Measurements from ENCODE around the gene ARL5C.
"Not testable (repeated sequence)": the region's sequence is repeated elsewhere in the genome, so short reads cannot be mapped to it uniquely, and the experiment has no call there.

ARL5C gene

DNA sequence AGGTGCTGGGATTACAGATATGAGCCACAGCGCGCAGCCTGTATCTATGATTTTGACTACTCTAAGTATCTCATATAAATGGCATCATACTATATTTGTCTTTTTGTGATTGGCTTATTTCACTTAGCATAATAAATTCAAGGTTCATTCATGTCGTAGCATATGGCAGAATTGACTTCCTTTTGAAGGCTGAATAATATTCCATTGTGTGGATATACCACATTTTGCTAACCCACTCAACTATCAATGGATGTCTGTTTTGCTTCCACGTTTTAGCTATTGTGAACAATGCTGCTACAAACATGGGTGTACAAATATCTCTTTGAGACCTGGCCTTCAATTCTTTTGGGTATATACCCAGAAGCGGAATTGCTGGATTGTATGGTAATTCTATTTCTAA is 24.7 kb downstream of the ARL5C start:
- no peak for DNase-seq (ENCODE audit: low spot score)

DNA sequence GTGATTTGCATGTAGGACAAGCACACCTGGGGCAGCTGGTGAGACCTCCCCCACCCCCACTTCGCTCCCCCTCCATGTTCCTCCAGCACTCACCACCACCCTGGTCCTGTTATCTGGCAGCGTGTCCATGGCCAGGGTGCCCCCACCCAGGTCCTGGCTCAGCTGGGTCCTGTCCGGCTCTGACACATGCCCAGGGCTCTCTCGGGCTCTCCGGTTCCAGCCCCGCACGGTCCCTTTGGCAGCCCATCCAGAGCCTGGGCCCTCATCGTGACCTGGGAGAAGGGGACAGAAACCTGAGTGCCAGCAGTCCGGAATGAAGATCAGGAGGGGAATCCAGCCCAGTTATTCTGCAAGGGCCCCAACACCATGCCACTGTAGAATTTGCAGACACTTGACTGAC is 26.4 kb downstream of the ARL5C start:
- DNase-seq (ENCODE audit: low spot score), result no peak

DNA sequence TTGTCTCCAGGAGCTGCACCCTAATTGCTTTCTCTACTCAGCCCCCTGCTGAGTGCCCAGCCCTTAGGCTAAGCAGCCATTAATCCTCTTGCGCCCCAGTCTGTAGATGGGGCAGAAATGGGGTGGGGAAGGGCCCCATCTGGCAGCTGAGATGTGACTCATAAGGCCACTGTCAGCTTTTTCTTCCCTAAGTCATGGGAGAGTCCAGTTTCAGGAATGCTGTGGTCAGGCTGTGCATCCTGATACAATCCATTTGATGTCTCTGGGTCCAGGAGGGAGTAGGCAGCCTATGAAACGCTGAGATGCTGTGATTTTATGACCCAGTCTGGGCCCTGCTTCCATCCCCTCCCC is 26.8 kb downstream of the ARL5C start:
- peak; percentile 73 for DNase-seq (ENCODE audit: low spot score)

DNA sequence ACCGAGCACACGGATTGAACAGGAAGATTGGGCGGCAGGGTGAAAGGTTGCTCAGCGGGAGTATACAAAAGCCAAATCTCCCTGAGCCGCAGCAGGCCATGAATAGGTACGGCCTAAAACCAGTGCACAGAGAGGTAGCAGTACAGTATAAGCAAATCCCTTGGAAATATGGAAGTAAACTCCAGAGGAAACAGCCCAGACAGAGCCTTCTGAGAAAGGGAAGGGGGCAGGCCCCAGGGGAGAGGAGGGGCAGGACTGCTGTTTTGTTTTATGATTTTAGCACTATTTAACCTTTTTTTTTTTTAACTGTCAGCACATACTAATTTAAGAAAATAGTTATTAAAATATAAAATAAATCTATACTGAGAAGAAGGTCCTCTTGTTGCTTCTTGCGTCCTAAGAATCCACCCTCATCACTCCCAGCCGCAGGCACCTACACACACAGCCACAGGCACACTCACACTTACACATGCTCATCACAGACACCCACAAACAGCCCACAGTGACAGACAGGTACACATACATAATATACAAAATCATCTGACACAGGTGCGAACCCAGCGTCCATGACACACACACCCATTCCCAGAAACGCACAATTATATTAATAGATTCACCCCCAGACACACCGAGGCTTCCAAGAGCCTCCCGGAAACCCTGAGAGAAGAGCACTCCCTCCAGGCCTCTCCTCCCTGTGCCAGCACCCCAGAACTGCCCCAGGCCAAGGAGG is 27.4 kb downstream of the ARL5C start:
- DNase-seq (ENCODE audit: low spot score), result no peak

DNA sequence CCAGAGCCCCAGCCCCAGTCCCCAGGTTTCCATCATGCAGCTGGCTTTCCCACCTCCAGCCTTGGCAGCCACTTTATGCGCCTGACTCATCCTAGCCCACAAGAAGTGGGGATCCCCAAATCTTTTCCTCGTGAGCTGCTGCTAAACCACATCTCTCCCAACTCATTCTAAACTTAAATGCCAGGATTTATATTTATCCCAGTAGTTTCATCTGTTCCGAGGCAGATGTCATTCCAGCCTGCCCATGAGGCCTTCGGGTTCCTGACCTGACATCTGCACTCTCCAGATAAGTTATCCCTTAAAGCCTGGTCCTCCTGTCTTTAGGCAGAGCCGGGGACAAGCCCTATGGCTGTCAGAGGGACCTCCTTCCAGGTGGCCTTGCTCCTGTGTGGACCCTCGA is 31.1 kb downstream of the ARL5C start:
- no peak for DNase-seq (ENCODE audit: low spot score)

DNA sequence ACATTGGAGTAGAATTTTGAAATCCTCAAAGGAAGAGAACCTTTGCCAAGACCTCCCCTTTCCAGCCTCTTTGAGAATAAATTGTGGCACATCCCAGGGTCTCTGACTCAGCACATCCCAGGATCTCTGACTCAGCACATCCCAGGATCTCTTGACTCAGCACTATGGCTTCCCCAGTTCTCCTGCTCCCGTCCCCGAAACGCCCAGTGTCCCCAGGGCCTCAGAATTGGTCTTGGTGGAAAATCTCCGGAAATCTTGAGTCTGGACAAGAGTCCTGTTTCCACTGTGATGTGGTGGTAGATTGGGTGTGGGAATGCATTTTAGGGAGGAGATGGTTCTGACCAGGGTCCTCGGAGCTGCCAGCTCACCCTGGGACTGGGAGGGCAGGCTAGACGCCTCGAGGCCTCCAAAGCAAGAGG is 33.8 kb downstream of the ARL5C start:
- peak; percentile 44 for DNase-seq (ENCODE audit: low spot score)

DNA sequence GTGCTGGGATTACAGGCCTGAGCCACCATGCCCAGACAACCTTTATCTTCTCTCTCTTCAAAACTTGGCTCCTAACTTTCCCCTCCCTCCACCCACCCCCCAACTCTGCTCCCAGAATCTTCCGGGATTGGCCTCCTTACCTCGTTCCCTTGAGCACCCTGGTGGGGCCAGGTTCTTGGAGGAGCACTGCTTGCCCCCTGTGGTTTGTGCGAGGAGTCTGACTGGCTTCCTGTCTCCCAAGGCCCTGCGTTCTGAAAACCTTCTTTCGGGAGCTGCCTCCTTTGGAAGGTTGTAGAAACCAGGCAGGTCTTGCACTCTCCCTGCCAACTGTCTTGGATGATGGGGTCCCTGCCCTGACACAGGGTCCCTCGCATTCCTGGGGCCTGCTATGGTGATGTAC is 34.3 kb downstream of the ARL5C start:
- no peak for DNase-seq (ENCODE audit: low spot score)

DNA sequence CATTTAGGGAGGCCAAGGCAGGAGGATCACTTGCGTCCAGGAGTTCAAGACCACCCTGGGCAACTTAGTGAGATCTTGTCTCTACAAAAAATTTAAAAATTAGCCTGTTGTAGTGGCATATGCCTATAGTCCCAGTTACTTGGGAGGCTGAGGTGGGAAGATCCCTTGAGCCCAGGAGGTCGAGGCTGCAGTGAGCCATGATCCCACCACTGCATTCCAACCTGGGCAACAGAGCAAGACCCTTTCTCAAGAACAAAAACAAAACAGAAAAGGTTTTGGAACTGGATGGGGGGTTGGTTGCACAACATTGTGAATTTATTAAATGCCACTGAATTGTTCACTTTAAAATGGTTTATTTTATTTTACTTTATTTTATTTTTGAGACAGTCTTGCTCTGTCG is 35.8 kb downstream of the ARL5C start:
- no peak for DNase-seq (ENCODE audit: low spot score)

DNA sequence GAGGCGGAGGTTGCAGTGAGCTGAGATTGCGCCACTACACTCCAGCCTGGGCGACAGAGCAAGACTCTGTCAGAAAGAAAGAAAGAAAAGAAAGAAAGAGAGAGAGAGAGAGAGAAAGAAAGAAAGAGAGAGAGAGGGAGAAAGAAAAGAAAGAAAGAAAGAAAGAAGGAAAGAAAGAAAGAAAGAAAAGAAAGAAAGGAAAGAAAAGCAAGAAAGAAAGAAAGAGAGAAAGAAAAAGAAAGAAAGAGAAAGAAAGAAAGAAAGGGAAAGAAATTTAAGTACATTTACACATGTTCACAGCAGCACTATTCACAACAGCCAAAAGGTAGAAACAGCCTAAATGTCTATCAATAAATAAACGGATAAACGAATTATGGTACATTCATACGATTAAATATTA is 36.4 kb downstream of the ARL5C start:
- not testable (repeated sequence) for DNase-seq (ENCODE audit: low spot score)

DNA sequence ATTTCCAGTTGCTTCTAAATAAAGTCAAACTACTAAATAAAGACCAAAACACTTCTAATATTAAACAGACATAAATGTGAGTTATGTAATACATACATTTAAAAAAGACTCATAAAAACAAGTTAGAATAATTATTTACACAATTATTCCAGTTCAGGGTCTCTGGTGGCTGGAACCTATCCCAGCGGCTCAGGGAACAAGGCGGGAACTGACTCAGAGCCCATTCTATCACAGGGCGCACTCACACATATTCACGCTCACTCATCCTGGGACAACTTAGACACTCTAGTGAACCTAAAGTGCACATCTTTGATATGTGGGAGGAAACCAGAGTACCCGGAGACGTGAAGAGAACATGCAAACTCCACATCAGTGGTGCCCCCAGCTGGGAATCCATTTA is 39.5 kb downstream of the ARL5C start:
- DNase-seq (ENCODE audit: low spot score), result no peak

DNA sequence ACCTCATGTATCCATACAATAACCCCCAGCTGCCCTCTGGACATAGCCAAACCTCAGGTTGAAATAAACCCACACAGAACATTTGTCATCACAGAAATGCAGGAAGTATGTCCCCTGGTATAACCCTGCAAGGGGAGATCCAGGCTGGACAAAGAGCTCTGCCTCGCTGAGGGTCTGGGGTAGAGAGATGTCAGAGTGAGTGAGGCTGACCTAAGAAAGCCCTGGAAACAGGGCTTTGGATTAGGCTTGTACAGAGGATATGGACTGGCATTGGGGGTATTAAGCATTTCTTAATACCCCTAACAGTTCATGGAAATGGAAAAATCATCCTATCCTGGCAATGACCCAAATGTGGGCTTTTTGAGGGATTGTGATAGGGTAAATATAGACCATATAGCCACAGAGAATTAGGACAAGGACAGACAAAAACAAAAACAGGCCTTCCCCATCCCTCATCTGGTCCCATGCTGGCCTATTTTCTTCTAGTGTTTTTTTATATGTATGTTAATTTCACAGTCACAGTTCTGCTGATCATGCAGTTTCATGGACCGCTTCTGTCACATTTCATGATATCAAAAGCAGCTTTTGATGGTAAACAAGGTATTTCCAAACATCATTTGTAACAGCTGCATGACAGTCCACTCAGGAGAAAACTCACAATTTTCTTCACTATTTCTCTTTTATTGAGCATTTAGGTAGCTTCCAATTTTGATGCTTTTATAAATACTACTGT is 40.7 kb downstream of the ARL5C start:
- no peak for DNase-seq (ENCODE audit: low spot score)

DNA sequence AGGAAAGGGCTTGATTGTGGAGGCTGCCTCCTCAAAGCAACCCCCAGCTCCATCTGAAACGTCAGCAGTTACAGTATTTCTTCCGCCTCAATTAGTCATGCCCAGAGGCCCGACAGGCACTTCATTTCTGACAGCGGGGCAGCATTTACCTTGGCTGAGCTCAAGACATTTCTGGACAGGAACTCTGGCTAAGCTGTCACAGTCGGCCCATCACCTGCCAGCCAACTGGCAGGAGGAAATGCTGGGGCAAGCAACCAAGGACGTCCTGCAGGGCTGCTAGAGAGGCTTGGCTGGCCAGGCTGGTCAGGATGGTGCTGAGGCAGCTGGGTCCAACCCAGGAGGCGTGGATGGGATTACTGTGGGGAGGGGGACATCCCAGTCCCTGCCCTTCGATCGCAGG is 42.3 kb downstream of the ARL5C start:
- no peak for DNase-seq (ENCODE audit: low spot score)

DNA sequence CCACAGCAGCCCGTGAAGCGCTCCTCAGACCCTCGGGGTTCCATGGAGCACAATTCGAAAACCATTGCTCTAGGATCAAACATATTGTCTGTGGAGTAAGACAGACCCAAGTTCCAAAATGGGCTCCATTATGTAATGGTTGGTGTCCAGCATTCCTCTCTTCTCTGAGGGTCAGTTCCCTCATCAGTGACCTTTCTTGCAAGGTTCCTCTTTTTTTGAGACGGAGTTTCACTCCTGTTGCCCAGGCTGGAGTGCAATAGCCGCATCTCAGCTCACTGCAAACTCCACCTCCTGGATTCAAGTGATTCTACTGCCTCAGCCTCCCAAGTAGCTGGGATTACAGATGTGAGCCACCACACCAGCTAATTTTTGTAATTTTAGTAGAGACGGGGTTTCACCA is 43.0 kb downstream of the ARL5C start:
- no peak for DNase-seq (ENCODE audit: low spot score)

DNA sequence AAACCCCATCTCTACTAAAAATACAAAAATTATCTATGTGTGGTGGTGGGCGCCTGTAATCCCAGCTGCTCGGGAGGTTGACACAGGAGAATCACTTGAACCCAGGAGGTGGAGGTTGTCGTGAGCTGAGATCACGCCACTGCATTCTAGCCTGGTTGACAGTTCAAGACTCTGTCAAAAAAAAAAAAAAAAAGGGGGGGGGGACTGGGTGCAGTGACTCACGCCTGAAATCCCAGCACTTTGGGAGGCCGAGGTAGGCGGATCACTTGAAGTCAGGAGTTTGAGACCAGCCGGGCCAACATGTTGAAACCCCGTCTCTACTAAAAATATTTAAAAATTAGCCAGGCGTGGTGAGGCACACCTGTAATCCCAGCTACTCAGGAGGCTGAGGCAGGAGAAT is 44.0 kb downstream of the ARL5C start:
- not testable (repeated sequence) for DNase-seq (ENCODE audit: low spot score)

DNA sequence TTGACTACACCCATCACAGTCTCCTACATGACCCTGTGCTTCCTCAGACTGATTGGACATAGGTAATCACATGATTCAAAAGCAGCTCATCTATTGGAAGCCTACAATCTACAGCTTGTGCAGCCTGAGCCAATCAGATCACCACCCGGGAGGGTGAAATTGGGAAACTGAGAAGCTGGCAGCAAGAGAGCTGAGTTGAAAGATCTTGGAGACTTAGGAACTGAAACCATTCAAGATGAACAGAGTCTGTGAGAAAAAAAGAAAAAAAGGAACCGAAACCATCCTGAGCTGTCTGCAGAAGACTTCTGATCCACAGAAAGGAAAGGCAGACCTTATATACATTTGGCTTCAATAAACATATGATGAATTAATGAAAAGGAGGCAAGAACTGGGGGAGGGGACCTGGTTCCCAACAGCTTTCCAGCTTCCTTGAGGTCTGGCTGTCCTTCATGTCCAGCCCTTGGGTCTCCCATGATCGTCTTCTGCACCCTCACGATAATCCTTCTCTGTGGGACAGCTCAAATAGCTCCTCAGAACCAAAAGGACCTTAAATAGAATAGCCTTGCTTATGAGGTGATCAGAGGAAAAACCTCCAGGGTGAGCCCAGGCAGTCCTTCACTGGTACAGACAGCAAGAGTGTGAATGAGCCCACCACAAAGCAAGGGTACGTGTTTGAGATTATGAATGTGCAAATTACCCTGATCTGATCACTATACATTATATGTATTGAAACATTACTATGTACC is 47.1 kb downstream of the ARL5C start:
- DNase-seq (ENCODE audit: low spot score), result no peak

DNA sequence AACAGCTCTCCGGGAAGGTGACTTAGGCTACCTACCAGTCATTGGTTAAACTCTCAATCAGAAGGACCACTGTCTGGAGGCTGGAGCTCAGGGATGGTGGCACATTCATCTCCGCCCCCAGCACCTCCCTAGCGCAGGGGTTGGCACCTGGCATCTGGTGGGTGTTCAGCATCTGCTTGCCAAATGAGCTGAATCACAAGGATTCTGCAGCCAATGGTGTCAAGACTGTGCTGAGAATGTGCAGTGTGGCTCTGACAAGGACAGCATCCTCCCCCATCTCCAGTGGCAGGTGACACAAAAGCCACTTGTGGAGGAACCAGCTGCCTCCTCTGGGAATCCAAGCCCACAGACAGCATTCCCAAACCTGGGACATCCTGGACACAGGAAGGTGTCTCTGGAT is 49.7 kb downstream of the ARL5C start:
- no peak for DNase-seq (ENCODE audit: low spot score)

DNA sequence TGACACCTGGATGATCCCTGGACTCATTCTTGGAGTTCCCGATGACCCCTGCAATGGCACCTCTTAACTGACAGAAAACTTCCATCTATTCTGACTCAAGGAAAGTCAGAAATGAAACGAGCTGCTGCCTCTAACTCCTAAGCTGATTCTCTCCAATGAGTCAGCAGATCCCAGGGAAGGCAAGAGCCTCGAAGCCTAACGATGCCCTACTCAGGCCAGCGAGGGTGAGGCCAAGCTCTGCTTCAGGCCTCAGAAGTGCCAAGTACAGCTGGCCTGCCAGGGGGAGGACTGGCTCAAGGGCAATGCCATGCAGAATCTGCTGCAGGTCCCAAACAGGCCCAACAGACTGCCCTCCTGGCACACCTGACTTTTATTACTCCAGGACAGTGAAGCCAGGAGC is 50.8 kb downstream of the ARL5C start:
- peak; percentile 25 for DNase-seq (ENCODE audit: low spot score)

DNA sequence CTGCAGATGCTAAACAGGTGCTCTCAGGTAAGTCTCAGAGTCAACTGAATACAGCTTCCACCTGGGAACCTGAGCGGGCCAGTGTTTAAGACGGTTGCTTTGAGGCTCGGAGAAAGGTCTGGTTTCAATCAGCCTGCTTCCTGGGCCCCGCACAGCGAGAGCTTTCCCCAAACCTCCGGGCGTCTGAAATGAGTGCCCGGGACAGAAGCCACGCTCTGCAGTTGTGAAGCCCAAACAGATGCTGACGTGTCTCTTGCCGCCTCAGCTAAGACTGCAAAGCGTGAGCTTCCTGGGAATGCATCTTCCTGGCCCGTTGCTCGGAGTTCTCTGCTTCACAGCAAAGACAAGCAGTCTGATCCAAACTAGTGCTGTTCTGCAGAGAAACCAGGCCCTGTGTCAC is 51.2 kb downstream of the ARL5C start:
- DNase-seq (ENCODE audit: low spot score), result no peak

DNA sequence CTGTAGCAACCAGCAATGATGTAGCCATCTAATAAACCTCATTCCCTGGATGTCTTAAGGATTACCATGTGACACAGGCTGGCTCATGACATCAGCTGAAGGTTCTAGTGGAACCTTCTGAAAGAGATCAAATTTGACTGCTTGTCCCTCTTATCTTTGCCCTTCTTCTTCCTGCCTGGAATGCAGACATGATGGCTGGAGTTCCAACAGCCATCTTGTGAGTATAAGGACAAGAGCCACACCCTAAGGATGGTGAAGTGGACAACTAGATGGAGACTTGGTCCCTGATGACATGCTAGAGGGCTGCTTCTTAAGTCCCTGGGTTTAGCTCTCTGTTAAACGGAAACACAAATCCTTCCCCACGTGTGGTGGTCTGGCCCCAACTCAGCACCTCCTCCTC is 52.1 kb downstream of the ARL5C start:
- DNase-seq (ENCODE audit: low spot score), result no peak

DNA sequence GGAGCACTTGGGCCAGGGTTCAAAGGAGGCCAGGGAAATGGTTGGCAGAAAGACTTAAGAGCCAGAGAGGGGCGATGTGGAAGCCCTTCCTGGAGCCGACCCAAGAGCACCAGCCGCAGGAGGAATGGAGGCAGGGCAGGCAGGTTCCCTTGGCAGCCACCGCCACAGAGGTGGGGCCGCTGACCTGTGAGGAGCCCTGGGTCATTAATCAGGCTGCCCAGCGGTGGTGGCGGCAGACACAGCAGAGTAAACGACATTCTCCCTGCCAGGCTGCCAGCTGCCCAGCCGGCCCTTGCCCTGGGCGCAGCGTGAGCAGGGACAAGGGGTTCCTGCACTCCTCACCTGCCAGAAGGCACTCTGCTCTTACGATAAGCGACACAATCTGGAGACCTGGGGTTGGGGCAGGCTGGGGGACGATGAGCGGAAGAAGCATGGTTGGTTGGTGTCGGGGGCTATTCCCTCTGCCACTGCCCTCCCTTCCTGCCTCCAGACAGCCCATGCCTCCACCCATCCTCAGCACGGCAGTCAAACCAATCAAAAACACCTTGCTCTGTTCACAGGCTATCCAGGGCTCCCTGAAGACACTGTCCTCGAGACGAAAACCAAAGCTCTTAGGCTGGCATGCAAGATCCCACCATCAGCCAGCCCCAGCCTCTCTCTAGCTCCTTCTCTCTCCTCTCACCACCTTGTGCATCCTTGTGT is 55.4 kb downstream of the ARL5C start:
- DNase-seq (ENCODE audit: low spot score), result peak; percentile 14

DNA sequence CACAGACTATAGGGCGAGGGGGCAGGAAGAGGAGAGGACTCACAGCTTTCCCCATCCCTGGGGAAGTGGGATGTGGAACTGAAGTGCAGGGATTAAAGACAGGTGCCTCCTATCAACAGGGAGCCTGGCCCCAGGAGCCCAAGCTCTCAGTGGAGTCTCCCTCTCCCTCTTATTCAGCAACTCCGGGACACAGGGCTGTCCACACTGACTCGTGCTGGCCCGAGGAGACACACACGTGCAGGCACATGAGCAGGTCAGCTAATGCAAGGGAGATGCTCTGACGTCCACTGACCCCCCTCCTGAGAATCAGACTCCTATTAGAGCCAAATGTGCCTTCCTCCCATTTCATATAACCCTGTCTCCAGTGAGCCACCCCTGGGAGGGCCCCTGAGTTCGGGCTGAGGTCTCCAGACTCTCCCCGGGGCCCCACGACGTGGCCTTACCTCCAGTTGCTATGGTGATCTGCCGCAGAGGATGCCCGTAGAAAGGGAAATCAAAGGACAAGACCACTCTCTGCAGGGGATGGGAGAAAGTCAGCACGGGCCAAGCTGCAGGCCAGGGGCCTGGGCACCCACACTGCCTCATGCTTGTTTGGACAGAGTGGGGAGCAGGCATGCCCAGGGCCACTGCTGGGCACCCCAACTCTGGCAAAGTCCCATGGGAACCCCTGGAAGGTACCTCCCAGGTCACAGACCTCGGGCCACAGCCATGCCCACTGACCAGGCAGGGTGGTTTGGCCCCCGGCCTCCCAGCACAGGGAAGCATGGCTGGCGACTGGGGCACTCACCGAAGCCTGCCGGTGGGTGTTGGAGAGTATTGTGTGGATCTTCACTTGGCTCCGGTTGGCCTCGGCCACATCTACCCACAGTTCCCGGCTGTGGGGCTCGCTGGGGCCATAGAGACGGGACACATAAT is 57.2 kb downstream of the ARL5C start:
- DNase-seq (ENCODE audit: low spot score), result no peak

DNA sequence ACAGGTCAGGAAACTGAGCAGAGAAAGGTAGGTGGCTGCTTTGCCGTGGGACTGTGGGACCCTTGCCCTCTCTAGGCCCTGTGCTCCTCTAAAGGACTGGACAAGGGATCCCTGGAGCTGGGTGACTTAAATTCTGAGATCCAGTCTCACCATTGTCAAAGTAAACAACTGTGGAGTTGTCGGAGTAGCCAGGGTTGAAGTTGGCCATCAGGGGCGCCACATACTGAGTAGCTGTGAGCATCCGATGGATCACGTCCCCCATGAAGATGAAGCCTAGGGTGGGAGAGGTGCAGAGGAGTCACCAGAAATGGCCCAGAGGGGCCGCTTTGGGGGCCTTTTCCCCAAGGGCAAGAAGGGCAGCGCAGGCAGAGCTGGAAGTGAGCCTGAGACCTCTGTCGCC is 58.0 kb downstream of the ARL5C start:
- DNase-seq (ENCODE audit: low spot score), result no peak

Data from kidney tubule cell (primary cell).